22Rv1 (cell line): Measurements from ENCODE around the gene ATP2A3.

Source experiments
- CTCF ChIP-seq: fragments of 450-650 bp; IDR thresholded peaks from 2 replicates; pipeline ENCODE4 v1.5.1; 2017; ENCODE audit warnings: mild to moderate bottlenecking
- ZFX ChIP-seq: fragments of 450-650 bp; IDR thresholded peaks from 2 replicates; pipeline ENCODE4 v1.6.1; 2017; ENCODE audit warnings: antibody characterized with exemption, borderline replicate concordance

DNA sequence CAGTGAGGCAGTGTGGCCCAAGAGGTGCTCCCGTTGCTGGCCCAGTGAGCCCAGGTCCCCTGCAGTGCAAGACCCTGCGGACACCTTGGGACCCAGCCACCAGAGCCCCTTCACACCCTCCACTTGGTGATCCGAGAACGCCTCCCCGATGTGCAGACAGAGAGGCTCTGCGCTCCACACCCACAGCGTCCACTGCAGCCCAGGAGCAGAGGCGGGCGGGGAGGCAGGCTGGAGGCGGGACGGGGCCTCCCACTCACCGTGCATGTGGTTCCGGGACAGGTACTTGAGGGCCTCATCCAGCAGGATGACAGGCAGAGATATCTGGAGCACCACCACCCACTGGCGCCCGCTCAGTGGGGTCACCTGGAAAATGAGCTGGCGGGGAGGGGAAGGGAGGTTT lies 35.8 kb downstream of the ATP2A3 start:
- TF ChIP-seq CTCF (no peak), ZFX (no peak)
